ENCODE measurements around the gene MYO1E.

- TF ChIP-seq, protein P1, sequence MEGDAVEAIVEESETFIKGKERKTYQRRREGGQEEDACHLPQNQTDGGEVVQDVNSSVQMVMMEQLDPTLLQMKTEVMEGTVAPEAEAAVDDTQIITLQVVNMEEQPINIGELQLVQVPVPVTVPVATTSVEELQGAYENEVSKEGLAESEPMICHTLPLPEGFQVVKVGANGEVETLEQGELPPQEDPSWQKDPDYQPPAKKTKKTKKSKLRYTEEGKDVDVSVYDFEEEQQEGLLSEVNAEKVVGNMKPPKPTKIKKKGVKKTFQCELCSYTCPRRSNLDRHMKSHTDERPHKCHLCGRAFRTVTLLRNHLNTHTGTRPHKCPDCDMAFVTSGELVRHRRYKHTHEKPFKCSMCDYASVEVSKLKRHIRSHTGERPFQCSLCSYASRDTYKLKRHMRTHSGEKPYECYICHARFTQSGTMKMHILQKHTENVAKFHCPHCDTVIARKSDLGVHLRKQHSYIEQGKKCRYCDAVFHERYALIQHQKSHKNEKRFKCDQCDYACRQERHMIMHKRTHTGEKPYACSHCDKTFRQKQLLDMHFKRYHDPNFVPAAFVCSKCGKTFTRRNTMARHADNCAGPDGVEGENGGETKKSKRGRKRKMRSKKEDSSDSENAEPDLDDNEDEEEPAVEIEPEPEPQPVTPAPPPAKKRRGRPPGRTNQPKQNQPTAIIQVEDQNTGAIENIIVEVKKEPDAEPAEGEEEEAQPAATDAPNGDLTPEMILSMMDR (conservative IDR thresholded peaks at IDR 0.05; ENCODE audit: low read depth, low read length) = no peak
- no peak for TF ChIP-seq EZH2 (IDR thresholded peaks at IDR 0.05; ENCODE audit: low read length, unreplicated experiment)
Observed at GRCh38 chr15:59186501-59186900, 186.2 kb downstream of the MYO1E start.
